GM23338 (cell line): Measurements from ENCODE around the gene SUSD4. TPM values are rescaled to one million over a fixed set of nuclear protein-coding genes. Genes with fewer than 3 reads are reported as not detected.

Source experiments
- ATAC-seq: fragments of 200-7000 bp; cut with Tn5 transposase; 3 replicates; pipeline ENCODE4 v1.9.1; 2020
- DNase-seq: peaks from one replicate; pipeline ENCODE4 v3.0.0-alpha.2; 2015; ENCODE audit warnings: low spot score
- H2AFZ ChIP-seq: fragments of 200-600 bp; sonication (generic); 2 replicates; pipeline ENCODE4 v1.8.0; 2016; ENCODE audit warnings: antibody characterized with exemption, mild to moderate bottlenecking, moderate library complexity
- H3F3A ChIP-seq: fragments of 200-600 bp; sonication (generic); replicated peaks from 2 replicates; pipeline ENCODE4 v1.8.0; 2017; ENCODE audit warnings: antibody characterized with exemption, mixed run types, low read depth
- H3K27ac ChIP-seq: fragments of 200-600 bp; sonication (generic); 2 replicates; pipeline ENCODE4 v1.6.1; 2016; ENCODE audit warnings: low read depth
- H3K27me3 ChIP-seq: fragments of 200-600 bp; sonication (generic); 2 replicates; pipeline ENCODE4 v1.8.0; 2016; ENCODE audit warnings: mild to moderate bottlenecking, mixed run types, moderate library complexity; ENCODE audit not compliant: insufficient read depth
- H3K36me3 ChIP-seq: fragments of 200-600 bp; sonication (generic); 2 replicates; pipeline ENCODE4 v1.8.0; 2016; ENCODE audit warnings: mild to moderate bottlenecking; ENCODE audit not compliant: insufficient read depth
- H3K4me1 ChIP-seq: fragments of 200-600 bp; sonication (generic); 2 replicates; pipeline ENCODE4 v1.8.0; 2016; ENCODE audit warnings: mild to moderate bottlenecking, moderate library complexity; ENCODE audit not compliant: insufficient read depth
- H3K4me2 ChIP-seq: fragments of 200-600 bp; sonication (generic); 2 replicates; pipeline ENCODE4 v1.7.1; 2017; ENCODE audit warnings: mixed run types
- H3K4me3 ChIP-seq: fragments of 200-600 bp; sonication (generic); 2 replicates; pipeline ENCODE4 v1.6.1; 2016; ENCODE audit warnings: mixed run types
- H3K79me2 ChIP-seq: fragments of 200-600 bp; sonication (generic); replicated peaks from 2 replicates; pipeline ENCODE4 v1.8.0; 2017; ENCODE audit warnings: mild to moderate bottlenecking; ENCODE audit not compliant: insufficient read depth
- H3K9me2 ChIP-seq: fragments of 200-600 bp; sonication (generic); 2 replicates; pipeline ENCODE4 v1.8.0; 2017; ENCODE audit not compliant: insufficient read depth
- H4K20me1 ChIP-seq: fragments of 200-600 bp; sonication (generic); replicated peaks from 2 replicates; pipeline ENCODE4 v1.8.0; 2017; ENCODE audit warnings: mild to moderate bottlenecking; ENCODE audit not compliant: insufficient read depth
- H3K27ac Mint-ChIP-seq: 2 replicates; pipeline ENCODE4 v1.8.0; 2020; ENCODE audit warnings: inconsistent platforms, mild to moderate bottlenecking, moderate library complexity, mixed read lengths
- H3K27me3 Mint-ChIP-seq: 3 replicates; pipeline ENCODE4 v1.8.0; 2022; ENCODE audit warnings: low read depth, mild to moderate bottlenecking, moderate library complexity, mixed read lengths, inconsistent platforms; ENCODE audit not compliant: insufficient read depth, poor library complexity
- H3K36me3 Mint-ChIP-seq: 3 replicates; pipeline ENCODE4 v1.8.0; 2021; ENCODE audit warnings: low read depth, mild to moderate bottlenecking, inconsistent platforms, moderate library complexity, mixed read lengths
- H3K4me1 Mint-ChIP-seq: 3 replicates; pipeline ENCODE4 v1.8.0; 2020; ENCODE audit warnings: mild to moderate bottlenecking, inconsistent platforms, mixed read lengths
- H3K4me3 Mint-ChIP-seq: 3 replicates; pipeline ENCODE4 v1.8.0; 2021; ENCODE audit warnings: moderate library complexity, mild to moderate bottlenecking, inconsistent platforms, mixed read lengths
- H3K9me3 Mint-ChIP-seq: 3 replicates; pipeline ENCODE4 v1.8.0; 2020; ENCODE audit warnings: moderate library complexity, mild to moderate bottlenecking, inconsistent platforms, mixed read lengths
- ETS1 ChIP-seq: IDR thresholded peaks from 2 replicates; pipeline ENCODE4 v1.6.1; 2016; ENCODE audit warnings: antibody characterized with exemption
- EZH2 ChIP-seq: fragments of 200-600 bp; sonication (generic); IDR thresholded peaks from one replicate; pipeline ENCODE4 v1.8.0; 2017; ENCODE audit warnings: antibody characterized with exemption, mild to moderate bottlenecking, low read depth; ENCODE audit not compliant: unreplicated experiment
- EZH2phosphoT487 ChIP-seq: fragments of 200-600 bp; sonication (generic); IDR thresholded peaks from one replicate; pipeline ENCODE4 v1.8.1; 2018; ENCODE audit warnings: antibody characterized with exemption; ENCODE audit not compliant: unreplicated experiment
- polyA plus RNA-seq: library from polyadenylated mRNA; unstranded; fragments of >200 nt; fragmentation: Nextera tagmentation; extraction: Ambion mirVana; gene quantifications from 2 replicates; pipeline ENCODE4 v1.2.1, GENCODE V29; 2016
- small RNA-seq: library from RNA; depleted of rRNA; stranded (forward); fragments of <200 nt; gene quantifications from one replicate; pipeline ENCODE3, GENCODE V24; 2014; ENCODE audit warnings: low replicate concordance
- total RNA-seq: library from RNA; depleted of rRNA; stranded (reverse); fragments of >200 nt; shearing (Covaris generic); gene quantifications from 2 replicates; pipeline ENCODE4 v1.2.3, GENCODE V29; 2014; rRNA removed
- TF ChIP-seq, protein P1 (sequence below), 2 experiments: fragments of 200-600 bp in 1 of 2; sonication (generic) in 1 of 2; conservative IDR thresholded peaks; 2 replicates each; pipeline versions ENCODE4 v1.5.1 to v1.6.1; 2016 to 2017; ENCODE audit warnings: antibody characterized with exemption in 2 of 2, low read depth in 2 of 2, mild to moderate bottlenecking in 2 of 2, moderate library complexity in 1 of 2

The SUSD4 gene
- total and polyA plus RNA-seq, 2 experiments from 2014 or later, result 2.3 to 3.6 TPM

- Histone ChIP-seq H3K27me3 (no peaks in the 10 kb centered on the region), H3K4me1 (no peaks in the 10 kb centered on the region), H3K4me2 (no peak overlapping the region), H3K4me3 (no peak overlapping the region), H3K9me2 (no peaks in the 10 kb centered on the region), H3K79me2 (no peaks in the 10 kb centered on the region), H4K20me1 (no peaks in the 10 kb centered on the region), H3F3A (no peaks in the 10 kb centered on the region), H2AFZ (0 out of 2 replicates have a peak overlapping the region, but pooled peaks have one; percentile 28), H3K36me3 (no peaks in the 10 kb centered on the region), H3K27ac (no peak overlapping the region)
- Mint-ChIP-seq H3K4me1 (peaks cover 6% of the 10 kb centered on the region), H3K36me3 (no peaks in the 10 kb centered on the region), H3K27me3 (peaks cover 5% of the 10 kb centered on the region), H3K27ac (no peak overlapping the region), H3K9me3 (peaks cover 3% of the 10 kb centered on the region; the same call in 1 of the 3 replicates), H3K4me3 (no peak overlapping the region)
- DNase-seq (no peak), ATAC-seq (no peak)
- TF ChIP-seq EZH2 (no peak), ETS1 (no peak)
- TF ChIP-seq, protein P1, sequence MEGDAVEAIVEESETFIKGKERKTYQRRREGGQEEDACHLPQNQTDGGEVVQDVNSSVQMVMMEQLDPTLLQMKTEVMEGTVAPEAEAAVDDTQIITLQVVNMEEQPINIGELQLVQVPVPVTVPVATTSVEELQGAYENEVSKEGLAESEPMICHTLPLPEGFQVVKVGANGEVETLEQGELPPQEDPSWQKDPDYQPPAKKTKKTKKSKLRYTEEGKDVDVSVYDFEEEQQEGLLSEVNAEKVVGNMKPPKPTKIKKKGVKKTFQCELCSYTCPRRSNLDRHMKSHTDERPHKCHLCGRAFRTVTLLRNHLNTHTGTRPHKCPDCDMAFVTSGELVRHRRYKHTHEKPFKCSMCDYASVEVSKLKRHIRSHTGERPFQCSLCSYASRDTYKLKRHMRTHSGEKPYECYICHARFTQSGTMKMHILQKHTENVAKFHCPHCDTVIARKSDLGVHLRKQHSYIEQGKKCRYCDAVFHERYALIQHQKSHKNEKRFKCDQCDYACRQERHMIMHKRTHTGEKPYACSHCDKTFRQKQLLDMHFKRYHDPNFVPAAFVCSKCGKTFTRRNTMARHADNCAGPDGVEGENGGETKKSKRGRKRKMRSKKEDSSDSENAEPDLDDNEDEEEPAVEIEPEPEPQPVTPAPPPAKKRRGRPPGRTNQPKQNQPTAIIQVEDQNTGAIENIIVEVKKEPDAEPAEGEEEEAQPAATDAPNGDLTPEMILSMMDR (conservative IDR thresholded peaks at IDR 0.05; ENCODE audit: low read depth in 2 of 2), result 0 out of 4 replicates have a peak, but pooled peaks of 1 of the 2 experiments have one; percentile 7
These were observed 188.3 kb downstream of the SUSD4 start for GRCh38 chr1:223175633-223176032.

DNA sequence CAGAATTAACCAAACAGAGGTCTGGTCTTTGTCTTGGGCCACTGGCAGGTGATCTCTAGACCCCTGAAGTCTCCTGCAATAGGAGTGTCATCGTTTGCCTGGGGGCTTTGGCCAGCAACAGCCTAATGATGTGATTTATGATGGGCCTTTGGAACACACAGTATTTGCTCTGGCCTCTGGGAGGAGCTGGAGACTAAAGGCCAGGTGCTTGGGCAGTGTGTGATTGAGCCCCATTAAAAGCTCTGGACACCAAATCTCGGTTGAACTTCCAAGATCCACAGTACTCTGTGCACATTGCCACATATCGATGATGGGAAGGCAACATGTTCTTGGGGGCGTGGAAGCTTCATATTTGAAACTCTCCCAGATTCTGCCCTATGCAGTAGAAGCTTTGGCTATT, 188.9 kb downstream of the SUSD4 start:
- no peaks in the 10 kb centered on the region for H4K20me1 ChIP-seq

More for the DNA sequence above, 188.9 kb downstream of the SUSD4 start:
- DNase-seq (peak; percentile 53), ATAC-seq (peak; percentile 84)
- Histone ChIP-seq H3K4me3 (no peak overlapping the region), H3K9me2 (no peaks in the 10 kb centered on the region), H3K79me2 (no peaks in the 10 kb centered on the region), H3K36me3 (no peaks in the 10 kb centered on the region), H3K27me3 (no peaks in the 10 kb centered on the region), H2AFZ (no peak overlapping the region), H3F3A (no peaks in the 10 kb centered on the region), H3K4me1 (no peaks in the 10 kb centered on the region), H3K4me2 (no peak overlapping the region), H3K27ac (no peak overlapping the region)
- no peak for TF ChIP-seq EZH2phosphoT487
- TF ChIP-seq, protein P1 (conservative IDR thresholded peaks at IDR 0.05; ENCODE audit: low read depth in 2 of 2), result peak; percentile 45 to 76
- H3K27ac Mint-ChIP-seq, result no peak overlapping the region
- H3K27me3 Mint-ChIP-seq, result peaks cover 5% of the 10 kb centered on the region
- no peaks in the 10 kb centered on the region for H3K36me3 Mint-ChIP-seq
- H3K4me3 Mint-ChIP-seq, result no peak overlapping the region
- no peaks in the 10 kb centered on the region; the same call in 2 of the 3 replicates for H3K4me1 Mint-ChIP-seq
- H3K9me3 Mint-ChIP-seq, result peaks cover 3% of the 10 kb centered on the region; the same call in 1 of the 3 replicates

Small RNA genes within 50 kb of the gene (small RNA-seq; reads per million reads assigned to genes)
- not detected for gene RNU4-57P

Other genes starting within 250 kb of the SUSD4 start
- 0.10 and 0.50 TPM in 2 replicates for gene TLR5, start 220.9 kb downstream of the SUSD4 start, total RNA-seq
- gene TLR5, start 220.9 kb downstream of the SUSD4 start, polyA plus RNA-seq, result 0.39 and 1.3 TPM in 2 replicates
- gene CCDC185, start 29.2 kb upstream of the SUSD4 start, total RNA-seq, result 0.08 and 0.56 TPM in 2 replicates
- not detected in 2 replicates for gene CCDC185, start 29.2 kb upstream of the SUSD4 start, polyA plus RNA-seq